HUES6 (cell line): ENCODE data around the gene ABCA3.

ENCODE experiments used
- H3K27ac ChIP-seq: 2 replicates; pipeline ENCODE4 v1.7.0; 2013; ENCODE audit warnings: low read depth, mild to moderate bottlenecking, low read length, inconsistent platforms
- H3K27me3 ChIP-seq: 2 replicates; pipeline ENCODE4 v1.6.1; 2013; ENCODE audit warnings: low read length; ENCODE audit not compliant: control insufficient read depth, insufficient read depth
- H3K36me3 ChIP-seq: 2 replicates; pipeline ENCODE4 v1.6.1; 2013; ENCODE audit warnings: low read length; ENCODE audit not compliant: control insufficient read depth, insufficient read depth
- H3K4me1 ChIP-seq: 2 replicates; pipeline ENCODE4 v1.6.1; 2013; ENCODE audit warnings: low read length; ENCODE audit not compliant: control insufficient read depth, insufficient read depth
- H3K4me3 ChIP-seq: 2 replicates; pipeline ENCODE4 v1.5.1; 2013; ENCODE audit warnings: low read depth, low read length
- H3K9ac ChIP-seq: one replicate; pipeline ENCODE4 v1.6.1; 2013; ENCODE audit warnings: mild to moderate bottlenecking, low read length
- H3K9me3 ChIP-seq: 2 replicates; pipeline ENCODE4 v1.6.1; 2013; ENCODE audit warnings: low read depth, low read length; ENCODE audit not compliant: control insufficient read depth, insufficient read depth

ABCA3 gene

GRCh38 chr16:2331931-2332267 is 8.6 kb downstream of the ABCA3 start:
- H3K4me3 ChIP-seq = no peak overlapping the region
- no peak overlapping the region for H3K27ac ChIP-seq
- no peaks in the 10 kb centered on the region; the same call in 1 of the 2 replicates for H3K27me3 ChIP-seq
- H3K9ac ChIP-seq = no peak overlapping the region
- H3K36me3 ChIP-seq = no peaks in the 10 kb centered on the region
- H3K4me1 ChIP-seq = peaks cover 2% of the 10 kb centered on the region; the same call in 1 of the 2 replicates
- no peaks in the 10 kb centered on the region for H3K9me3 ChIP-seq

GRCh38 chr16:2331199-2331930 is 9.2 kb downstream of the ABCA3 start:
- H3K9ac ChIP-seq = no peak overlapping the region
- no peaks in the 10 kb centered on the region; the same call in 1 of the 2 replicates for H3K27me3 ChIP-seq
- no peak overlapping the region for H3K27ac ChIP-seq
- H3K9me3 ChIP-seq = no peaks in the 10 kb centered on the region
- no peaks in the 10 kb centered on the region for H3K36me3 ChIP-seq
- H3K4me3 ChIP-seq = no peak overlapping the region
- peaks cover 2% of the 10 kb centered on the region; the same call in 1 of the 2 replicates for H3K4me1 ChIP-seq

GRCh38 chr16:2329532-2329931 is 11.0 kb downstream of the ABCA3 start:
- H3K27ac ChIP-seq = no peak overlapping the region
- no peaks in the 10 kb centered on the region for H3K9me3 ChIP-seq
- H3K4me1 ChIP-seq = peaks cover 2% of the 10 kb centered on the region; the same call in 1 of the 2 replicates
- H3K4me3 ChIP-seq = no peak overlapping the region
- no peak overlapping the region for H3K9ac ChIP-seq
- H3K27me3 ChIP-seq = no peaks in the 10 kb centered on the region
- no peaks in the 10 kb centered on the region for H3K36me3 ChIP-seq

GRCh38 chr16:2328428-2328827 is 12.1 kb downstream of the ABCA3 start:
- Histone ChIP-seq H3K4me3 (no peak overlapping the region), H3K9ac (no peak overlapping the region), H3K4me1 (no peaks in the 10 kb centered on the region), H3K27ac (no peak overlapping the region), H3K27me3 (no peaks in the 10 kb centered on the region), H3K36me3 (no peaks in the 10 kb centered on the region; the same call in 1 of the 2 replicates), H3K9me3 (no peaks in the 10 kb centered on the region)

- Histone ChIP-seq H3K36me3 (no peaks in the 10 kb centered on the region; the same call in 1 of the 2 replicates), H3K9me3 (no peaks in the 10 kb centered on the region), H3K27ac (no peak overlapping the region), H3K27me3 (no peaks in the 10 kb centered on the region), H3K9ac (no peak overlapping the region), H3K4me3 (no peak overlapping the region), H3K4me1 (no peaks in the 10 kb centered on the region)
These were observed 14.3 kb downstream of the ABCA3 start for GRCh38 chr16:2326191-2326590.

- Histone ChIP-seq H3K9me3 (no peaks in the 10 kb centered on the region), H3K36me3 (no peaks in the 10 kb centered on the region; the same call in 1 of the 2 replicates), H3K27me3 (no peaks in the 10 kb centered on the region), H3K4me3 (no peak overlapping the region), H3K9ac (no peak overlapping the region), H3K27ac (no peak overlapping the region), H3K4me1 (no peaks in the 10 kb centered on the region)
These were observed 14.7 kb downstream of the ABCA3 start for GRCh38 chr16:2325791-2326190.

- Histone ChIP-seq H3K4me3 (no peak overlapping the region), H3K9me3 (no peaks in the 10 kb centered on the region), H3K4me1 (no peaks in the 10 kb centered on the region), H3K36me3 (no peaks in the 10 kb centered on the region; the same call in 1 of the 2 replicates), H3K27ac (no peak overlapping the region), H3K27me3 (no peaks in the 10 kb centered on the region), H3K9ac (no peak overlapping the region)
These were observed 15.3 kb downstream of the ABCA3 start for GRCh38 chr16:2325181-2325580.

- Histone ChIP-seq H3K36me3 (no peaks in the 10 kb centered on the region; the same call in 1 of the 2 replicates), H3K9ac (no peak overlapping the region), H3K27me3 (no peaks in the 10 kb centered on the region), H3K4me3 (no peak overlapping the region), H3K27ac (no peak overlapping the region), H3K9me3 (no peaks in the 10 kb centered on the region), H3K4me1 (no peaks in the 10 kb centered on the region)
These were observed 16.1 kb downstream of the ABCA3 start for GRCh38 chr16:2324296-2324859.

- Histone ChIP-seq H3K27me3 (no peaks in the 10 kb centered on the region), H3K9ac (no peak overlapping the region), H3K4me3 (no peak overlapping the region), H3K36me3 (no peaks in the 10 kb centered on the region; the same call in 1 of the 2 replicates), H3K9me3 (no peaks in the 10 kb centered on the region), H3K27ac (no peak overlapping the region), H3K4me1 (no peaks in the 10 kb centered on the region)
These were observed 16.8 kb downstream of the ABCA3 start for GRCh38 chr16:2323701-2324100.

GRCh38 chr16:2319606-2320005 is 20.9 kb downstream of the ABCA3 start:
- Histone ChIP-seq H3K27me3 (no peaks in the 10 kb centered on the region), H3K4me1 (no peaks in the 10 kb centered on the region)

GRCh38 chr16:2317231-2318020 is 23.1 kb downstream of the ABCA3 start:
- Histone ChIP-seq H3K27me3 (no peaks in the 10 kb centered on the region), H3K9ac (no peak overlapping the region), H3K4me3 (no peak overlapping the region), H3K36me3 (no peaks in the 10 kb centered on the region), H3K27ac (no peak overlapping the region), H3K4me1 (no peaks in the 10 kb centered on the region), H3K9me3 (no peaks in the 10 kb centered on the region)

More at GRCh38 chr16:2319606-2320005, 20.9 kb downstream of the ABCA3 start:
- H3K9me3 ChIP-seq = no peaks in the 10 kb centered on the region
- H3K9ac ChIP-seq = no peak overlapping the region
- H3K36me3 ChIP-seq = no peaks in the 10 kb centered on the region; the same call in 1 of the 2 replicates
- H3K27ac ChIP-seq = no peak overlapping the region
- H3K4me3 ChIP-seq = no peak overlapping the region
